AML-193 (cell line): ENCODE data around the gene GRWD1.

Source experiments
- DNase-seq, 2 experiments: peaks; one replicate each; lab custom pipeline; 2025; lab: John Stamatoyannopoulos, UW

The GRWD1 gene

GRCh38 chr19:48445606-48446481 is at the start of gene GRWD1:
TSS of gene GRWD1 (plus strand) at chr19:48445983. CDS start at chr19:48446006, 23 bp downstream.
- DNase-seq: peak; percentile 95

DNA sequence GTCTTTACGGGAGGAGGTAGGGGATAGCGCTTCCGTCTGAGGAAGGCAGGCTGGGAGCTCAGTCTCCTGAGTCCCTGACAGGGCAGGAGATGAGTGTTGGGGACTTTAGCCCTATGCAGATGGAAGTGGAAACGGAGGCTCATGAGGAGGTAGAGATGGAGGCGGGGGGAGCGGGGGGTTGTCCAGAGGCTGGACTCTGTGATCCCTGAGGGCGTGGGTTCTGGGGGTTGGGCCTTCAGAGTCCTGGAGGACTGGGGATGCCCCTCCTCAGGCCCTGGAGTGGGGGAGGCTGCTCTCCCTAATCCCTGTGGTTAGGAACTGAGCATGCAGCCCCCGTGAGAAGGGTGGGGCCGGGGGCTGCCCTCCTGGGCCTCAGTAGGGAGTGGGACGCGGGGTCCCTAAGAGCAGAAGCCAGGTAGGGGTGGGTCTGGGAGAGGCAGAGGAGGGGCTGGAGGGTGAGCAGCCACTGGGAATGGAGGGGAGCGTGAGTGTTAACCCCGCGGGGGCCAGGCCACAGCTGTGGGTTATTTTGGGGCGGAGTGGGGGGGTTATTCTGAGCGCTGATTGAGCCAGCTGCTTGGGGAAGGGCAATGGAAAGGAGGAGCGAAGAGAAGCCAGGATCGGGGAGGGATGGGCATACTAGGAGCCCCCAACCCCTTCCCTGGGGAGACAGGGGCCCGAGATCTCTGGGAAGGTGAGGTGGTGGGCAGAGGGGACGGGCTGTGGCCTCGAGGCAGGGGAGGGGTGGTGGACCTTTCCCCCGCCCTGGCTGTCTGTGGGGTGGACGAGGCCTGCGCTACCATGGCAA is 49.6 kb upstream of the GRWD1 start:
- DNase-seq: no peak

DNA sequence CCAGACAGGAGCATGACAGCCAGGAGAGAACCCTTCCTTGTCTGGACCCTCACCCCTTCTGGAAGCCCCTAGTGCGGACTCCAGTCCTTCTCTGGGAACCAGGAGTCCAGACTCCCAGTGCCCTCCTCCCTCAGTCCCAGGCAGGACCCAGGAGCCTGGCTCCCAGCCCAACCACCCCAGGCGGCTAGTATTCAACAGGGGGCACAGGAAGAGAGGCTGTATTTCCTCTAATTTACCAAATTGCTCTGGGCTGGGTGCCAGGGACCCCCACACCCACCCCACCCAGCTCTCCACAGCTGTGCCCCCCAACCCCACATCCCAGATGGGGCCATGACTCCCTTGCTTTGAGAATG is 49.0 kb upstream of the GRWD1 start:
- DNase-seq: no peak

DNA sequence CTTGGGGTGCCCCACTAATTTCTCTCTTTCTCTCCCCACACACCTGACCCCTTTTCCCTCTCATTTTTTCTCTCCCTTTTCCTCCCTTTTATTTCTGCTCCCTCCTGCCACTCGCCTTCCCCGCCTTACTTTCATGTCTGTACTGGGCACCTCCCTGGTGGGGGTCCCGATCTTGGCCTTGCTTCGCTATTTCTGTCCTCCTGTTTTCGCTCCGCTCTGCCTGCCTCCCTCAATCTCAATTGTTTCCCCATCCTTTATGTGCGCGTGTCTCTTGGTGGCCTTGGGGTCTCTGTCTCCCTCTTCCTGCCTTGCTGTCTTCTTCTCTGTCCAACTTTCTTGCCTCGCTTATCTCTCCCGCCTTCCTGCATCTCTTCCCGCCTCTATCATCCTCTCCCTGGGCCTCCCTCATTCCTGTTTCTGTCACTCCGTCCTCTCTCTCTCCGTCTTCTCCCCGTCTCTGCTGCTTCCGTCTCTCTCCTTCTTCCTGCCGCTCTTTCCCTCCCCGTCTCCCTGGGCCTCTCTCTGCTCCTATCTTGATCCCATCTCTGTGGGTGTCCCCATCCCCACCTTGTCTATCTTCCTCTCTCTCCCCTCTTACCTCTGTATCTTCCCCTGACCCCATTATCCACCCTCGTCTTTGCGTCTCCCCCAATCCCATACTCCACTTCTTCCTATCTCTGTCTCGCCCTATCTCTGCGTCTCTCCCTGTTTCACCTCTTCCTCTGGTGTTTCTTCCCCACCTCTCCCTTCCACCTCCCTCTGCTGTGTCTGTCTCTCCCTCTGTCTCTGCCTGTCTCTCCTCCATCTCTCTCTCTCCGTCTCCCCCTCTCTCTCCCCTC is 48.3 kb upstream of the GRWD1 start:
- no peak for DNase-seq

GRCh38 chr19:48398102-48398374 is 47.7 kb upstream of the GRWD1 start:
- DNase-seq: no peak

GRCh38 chr19:48398375-48399235 is 47.2 kb upstream of the GRWD1 start:
- DNase-seq: no peak

DNA sequence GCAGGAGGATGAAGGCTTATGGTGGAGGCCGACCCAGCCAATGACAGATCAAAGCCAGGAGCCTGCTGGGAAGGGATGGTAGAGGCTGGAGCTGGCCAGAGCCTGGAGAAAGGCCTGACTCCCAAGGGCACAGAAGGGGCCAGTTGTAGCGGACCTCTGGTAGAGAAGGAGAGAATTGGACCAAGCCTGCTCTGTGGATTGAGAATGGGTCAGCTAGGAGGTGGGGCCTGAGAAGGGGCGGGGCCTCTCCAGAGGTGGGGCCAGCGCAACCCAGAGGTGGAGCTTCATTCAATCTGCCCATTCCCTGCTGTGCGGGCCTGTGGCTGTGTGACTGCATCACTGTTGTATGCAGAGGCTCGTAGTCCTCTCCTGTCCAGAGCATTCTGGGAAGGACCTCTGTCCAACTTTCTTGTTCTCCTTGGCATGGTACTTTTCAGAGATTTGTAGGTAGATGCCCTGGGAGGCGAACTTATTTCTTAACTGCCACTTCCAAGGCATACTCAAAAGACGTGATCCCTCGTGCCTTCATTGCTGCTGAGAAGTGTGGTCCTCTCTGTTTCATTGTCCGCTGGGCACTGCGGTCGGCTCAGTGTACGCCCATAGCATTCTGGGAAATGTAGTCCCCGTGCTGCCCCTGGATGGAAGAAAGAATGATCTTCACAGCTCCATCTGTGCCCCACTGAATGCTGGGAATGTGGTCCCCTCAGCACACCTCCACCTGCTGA is 45.6 kb upstream of the GRWD1 start:
- DNase-seq: no peak

GRCh38 chr19:48401287-48401686 is 44.5 kb upstream of the GRWD1 start:
- no peak for DNase-seq

GRCh38 chr19:48403606-48404005 is 42.2 kb upstream of the GRWD1 start:
- peak; percentile 14 to 56 for DNase-seq

DNA sequence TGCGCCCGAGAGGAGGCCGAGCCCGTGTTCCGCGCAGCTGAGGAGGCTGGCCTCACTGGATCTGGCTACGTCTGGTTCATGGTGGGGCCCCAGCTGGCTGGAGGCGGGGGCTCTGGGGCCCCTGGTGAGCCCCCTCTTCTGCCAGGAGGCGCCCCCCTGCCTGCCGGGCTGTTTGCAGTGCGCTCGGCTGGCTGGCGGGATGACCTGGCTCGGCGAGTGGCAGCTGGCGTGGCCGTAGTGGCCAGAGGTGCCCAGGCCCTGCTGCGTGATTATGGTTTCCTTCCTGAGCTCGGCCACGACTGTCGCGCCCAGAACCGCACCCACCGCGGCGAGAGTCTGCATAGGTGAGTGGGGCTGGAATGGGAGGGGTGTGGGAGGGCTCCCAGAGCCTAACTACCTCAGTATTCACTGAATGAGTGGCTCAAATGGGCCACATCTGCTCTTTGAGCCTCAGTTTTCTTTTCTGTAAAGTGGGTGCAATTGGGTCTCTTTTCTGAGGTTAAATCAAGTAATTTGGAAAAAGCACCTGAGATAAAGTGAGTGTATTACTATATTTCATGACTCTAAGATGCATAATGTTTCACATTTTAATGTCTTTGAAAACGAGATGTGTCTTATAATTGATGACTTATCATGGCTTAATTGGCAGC is 40.6 kb upstream of the GRWD1 start:
- no peak for DNase-seq

- DNase-seq: no peak
These were observed 39.9 kb upstream of the GRWD1 start for GRCh38 chr19:48405850-48406249.

- no peak for DNase-seq
These were observed 31.8 kb upstream of the GRWD1 start for GRCh38 chr19:48413879-48414587.

- DNase-seq: no peak
These were observed 30.4 kb upstream of the GRWD1 start for GRCh38 chr19:48415395-48415794.

- no peak for DNase-seq
These were observed 30.0 kb upstream of the GRWD1 start for GRCh38 chr19:48415806-48416221.

DNA sequence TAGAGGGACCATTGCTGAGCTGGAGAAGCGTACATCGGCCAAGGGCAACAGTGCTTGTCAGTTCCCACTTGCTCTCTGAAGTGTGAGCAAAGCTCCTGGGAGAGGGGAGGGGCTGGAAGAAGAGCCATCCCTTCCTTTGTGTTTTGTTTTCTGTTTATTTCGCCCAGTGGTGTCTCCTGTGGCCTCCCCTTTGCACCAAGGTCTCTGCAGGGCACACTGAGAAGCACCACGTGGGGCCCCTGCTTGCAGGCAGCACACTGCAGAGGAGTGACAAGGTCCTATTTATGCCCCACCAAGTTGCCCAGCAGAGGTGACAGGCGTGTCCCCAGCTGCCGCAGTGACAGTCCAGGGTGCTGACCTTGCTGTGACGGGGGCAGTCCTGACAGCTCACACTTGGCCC is 28.4 kb upstream of the GRWD1 start:
- no peak for DNase-seq

DNA sequence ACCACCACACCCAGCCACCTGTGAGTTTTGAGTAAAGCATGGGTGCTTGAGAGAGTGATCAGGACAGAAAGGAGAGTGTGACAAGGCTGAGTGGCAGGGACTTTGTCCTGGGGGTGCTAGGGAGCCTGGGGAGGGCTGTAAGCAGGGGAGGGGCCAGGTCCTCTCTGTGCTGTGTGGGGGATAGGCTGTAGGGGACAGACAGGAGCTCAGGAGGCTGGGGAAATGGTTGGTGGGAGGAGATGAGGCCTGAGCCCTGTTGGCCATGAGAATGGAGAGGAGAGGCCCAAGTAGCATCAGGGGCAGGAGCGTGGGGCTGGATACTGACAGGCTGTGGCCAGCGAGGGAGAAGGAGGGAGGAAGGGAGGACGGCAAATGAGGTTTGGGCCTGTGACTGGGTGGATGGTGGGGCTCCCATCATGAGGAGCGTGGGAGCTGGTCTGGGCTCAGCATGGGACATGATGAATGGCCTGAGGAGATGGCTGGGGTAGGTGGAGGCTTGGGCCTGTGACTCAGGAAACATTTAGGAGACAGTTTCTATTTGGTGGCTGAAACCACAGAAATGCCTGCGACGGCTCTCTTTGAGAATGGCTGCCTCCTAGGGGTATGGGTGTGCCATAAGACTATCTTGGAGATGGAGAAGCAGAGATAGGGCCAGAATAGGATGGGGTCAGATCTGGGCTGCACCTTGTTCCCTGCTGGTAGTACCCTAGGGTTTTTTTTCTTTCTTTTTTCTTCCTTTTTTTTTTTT is 27.3 kb upstream of the GRWD1 start:
- DNase-seq: no peak

GRCh38 chr19:48419158-48419920 is 26.4 kb upstream of the GRWD1 start:
- DNase-seq: peak; percentile 44 to 60

- no peak for DNase-seq
These were observed 24.2 kb upstream of the GRWD1 start for GRCh38 chr19:48421548-48421947.
